HG03060 (cell line): ENCODE data around the gene UMOD.

Experiments
- ATAC-seq: cut with Tn5 transposase; IDR thresholded peaks from one replicate; pipeline ENCODE4 v1.9.1; 2021; ENCODE audit warnings: low read depth, moderate number of reproducible peaks; ENCODE audit not compliant: unreplicated experiment

The UMOD gene

GRCh38 chr16:20369452-20370054, 17.0 kb upstream of the UMOD start:
- no peak for ATAC-seq

GRCh38 chr16:20364051-20364450, 11.5 kb upstream of the UMOD start:
- ATAC-seq, result no peak

DNA sequence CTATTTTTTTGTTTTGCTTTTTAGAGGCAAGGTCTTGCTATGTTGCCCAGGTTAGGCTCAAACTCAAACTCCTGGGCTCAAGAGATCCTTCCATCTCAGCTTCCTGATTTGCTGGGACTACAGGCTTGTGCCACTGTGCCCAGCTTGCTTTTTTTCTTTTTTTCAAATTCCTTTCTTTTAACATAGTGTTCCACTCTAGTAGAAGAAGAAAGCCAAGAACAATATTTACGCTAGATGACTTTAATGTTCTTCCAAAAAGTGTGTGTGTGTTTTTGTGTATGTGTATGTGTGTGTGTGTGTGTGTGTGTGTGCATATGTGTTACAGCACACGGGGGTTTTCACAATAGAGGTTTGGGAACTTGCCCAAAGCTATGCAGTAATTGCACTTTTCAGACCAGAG, 10.7 kb upstream of the UMOD start:
- ATAC-seq, result no peak

DNA sequence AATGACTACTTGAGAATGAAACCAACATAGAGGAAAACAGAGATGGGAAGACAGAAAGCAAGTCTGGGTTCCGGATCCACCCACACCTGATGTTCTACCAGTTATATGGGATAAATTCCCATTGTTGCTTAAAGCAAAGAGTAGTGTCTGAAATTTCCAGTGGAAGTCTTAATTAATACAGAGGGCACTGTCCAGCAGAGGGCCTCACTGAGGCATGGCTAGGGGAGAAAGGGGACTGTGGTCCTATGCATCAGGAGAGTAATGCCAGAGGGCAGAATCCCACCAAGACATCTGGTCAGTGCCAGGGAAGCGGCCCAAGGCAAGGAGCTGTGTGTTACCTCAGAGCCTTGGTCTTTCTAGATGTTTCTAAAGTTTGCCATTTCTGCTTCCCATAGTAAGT, 7.5 kb upstream of the UMOD start:
- ATAC-seq, result no peak

DNA sequence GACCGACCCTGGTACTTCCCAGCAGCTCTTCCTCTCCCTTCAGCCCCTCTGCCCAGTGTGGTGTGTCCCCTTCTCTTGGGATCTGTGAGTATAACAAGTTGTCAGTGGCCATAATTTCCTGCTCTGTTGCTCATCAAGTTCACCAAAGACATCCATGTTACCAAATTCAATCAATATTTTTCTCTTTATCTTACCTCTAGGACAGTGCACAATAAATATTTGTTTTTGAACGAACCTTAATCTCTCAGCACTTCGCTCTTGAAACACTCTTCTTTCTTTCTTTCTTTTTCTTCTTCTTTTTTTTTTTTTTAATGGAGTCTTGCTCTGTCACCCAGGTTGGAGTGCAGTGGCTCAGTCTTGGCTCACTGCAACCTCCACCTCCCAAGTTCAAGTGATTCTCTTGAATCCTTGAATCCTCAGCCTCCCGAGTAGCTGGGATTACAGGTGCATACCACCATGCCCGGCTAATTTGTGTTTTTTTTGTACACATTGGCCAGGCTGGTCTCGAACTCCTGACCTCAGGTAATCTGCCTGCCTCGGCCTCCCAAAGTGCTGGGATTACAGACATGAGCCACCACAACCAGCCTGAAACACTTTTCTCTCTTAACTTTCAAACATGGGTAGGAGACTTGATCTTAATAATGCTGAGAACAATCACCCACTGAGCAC, 2.7 kb upstream of the UMOD start:
- no peak for ATAC-seq

DNA sequence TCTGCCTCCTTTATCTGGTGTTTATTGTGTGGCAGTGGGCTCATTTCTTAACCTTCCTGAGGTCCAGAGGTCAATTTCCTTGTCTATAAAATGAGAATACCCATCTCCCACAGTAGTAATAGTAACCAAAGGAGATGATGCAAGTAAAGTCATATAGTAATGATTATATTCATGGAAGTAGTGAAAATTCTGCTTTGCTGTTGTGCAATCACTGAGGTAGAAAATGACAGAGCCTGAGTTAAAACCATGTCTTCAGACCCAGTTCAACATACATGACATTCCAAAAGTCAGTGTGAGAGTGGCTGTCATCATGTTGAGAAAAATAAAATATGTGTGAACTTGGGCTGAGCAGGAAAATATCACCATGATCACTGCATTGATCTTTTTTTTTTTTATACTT, 864 bp upstream of the UMOD start:
- ATAC-seq, result no peak

DNA sequence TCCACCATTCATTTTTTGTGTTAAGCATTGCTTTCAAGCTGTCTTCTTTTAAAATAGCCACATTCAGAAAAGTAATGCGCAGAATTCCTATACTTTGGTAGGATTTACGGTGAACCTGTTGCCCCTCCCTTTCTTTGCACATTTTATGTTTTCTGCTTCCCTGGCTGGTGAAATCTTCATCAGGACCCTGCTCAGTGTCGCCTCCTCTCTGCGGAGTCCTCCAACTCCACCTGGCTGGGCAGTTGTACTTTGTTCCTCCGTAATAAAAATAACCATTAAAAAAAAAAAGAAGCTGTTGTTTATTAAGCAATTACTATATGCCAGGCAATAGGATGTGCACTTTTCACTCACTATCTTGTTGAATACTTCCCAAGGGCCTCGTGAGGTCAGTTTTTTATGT, 2.9 kb downstream of the UMOD start:
- no peak for ATAC-seq

GRCh38 chr16:20348365-20349185, 3.9 kb downstream of the UMOD start:
- ATAC-seq, result no peak

DNA sequence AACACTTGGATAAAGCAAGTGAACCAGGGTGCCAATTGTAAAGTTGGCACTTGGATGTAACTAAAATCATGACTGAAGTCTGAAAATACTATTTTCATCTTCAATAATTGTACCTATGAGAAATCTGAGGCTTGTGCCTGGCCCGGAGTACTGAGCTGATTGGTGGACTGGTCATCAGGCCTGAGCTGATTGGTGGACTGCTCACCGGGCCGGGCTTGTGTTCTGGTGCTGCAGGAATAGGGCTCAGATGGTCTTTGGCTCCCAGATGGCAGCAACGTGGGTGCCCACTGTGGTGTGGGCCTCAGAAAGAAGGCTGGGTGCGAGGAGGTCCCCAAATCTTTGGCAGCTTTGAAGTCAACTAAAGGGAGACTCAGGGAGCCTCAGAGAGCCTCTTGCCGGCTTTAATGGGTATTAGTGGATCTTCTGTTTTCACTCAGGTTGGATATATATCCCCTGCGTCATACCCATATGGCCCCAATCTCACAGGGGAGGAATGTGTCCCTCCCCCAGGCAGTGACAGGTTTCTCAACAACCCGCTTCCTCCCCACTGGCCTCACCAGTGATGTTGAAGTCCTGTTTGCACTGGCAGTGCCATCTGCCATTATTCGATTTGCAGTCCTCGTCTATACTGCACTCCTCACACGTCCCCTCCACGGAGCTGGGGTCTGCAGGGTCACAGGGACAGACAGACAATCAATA, 4.7 kb downstream of the UMOD start:
- ATAC-seq, result no peak

- ATAC-seq, result no peak
These were observed 7.9 kb downstream of the UMOD start for GRCh38 chr16:20344611-20345010.

DNA sequence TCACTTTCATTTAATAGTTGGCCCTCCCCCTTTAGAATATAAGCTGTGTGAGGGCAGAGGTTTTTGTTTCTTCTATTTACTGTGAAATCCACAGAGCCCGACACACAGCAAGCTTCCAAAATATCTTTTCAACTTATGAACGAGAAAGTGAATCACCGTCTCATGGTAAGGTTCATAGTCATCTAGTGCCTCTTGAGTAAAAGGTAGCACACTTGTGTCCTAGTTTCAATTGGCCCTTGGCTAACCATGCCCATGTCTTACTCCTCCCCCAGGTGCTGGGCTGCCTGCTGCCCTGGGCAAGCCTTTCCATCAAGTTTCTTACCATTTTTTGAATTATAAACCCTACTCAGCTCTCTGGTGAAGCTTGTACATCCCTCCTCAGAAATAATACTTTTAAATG, 12.8 kb downstream of the UMOD start:
- ATAC-seq, result no peak

DNA sequence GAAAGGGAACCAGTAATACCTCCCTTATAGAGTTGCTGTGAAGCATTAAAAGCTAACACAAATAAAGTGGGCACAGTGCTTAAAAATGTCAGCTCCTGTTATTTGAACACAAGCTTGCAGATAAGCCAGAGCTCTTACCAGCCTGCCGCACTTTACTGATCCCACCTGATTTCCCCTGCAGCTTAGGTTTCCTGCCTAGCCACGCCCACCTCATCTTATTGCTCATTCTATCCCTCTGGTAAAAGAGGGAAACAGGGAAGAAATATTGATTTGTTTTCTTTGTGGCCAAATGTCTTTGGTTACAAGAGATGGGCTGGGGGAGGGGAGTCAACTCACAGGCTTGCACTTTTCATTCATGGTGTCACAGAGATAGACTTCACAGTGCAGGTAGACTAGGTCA, 15.6 kb downstream of the UMOD start:
- ATAC-seq, result no peak

GRCh38 chr16:20334396-20334795, 18.1 kb downstream of the UMOD start:
- ATAC-seq, result no peak

DNA sequence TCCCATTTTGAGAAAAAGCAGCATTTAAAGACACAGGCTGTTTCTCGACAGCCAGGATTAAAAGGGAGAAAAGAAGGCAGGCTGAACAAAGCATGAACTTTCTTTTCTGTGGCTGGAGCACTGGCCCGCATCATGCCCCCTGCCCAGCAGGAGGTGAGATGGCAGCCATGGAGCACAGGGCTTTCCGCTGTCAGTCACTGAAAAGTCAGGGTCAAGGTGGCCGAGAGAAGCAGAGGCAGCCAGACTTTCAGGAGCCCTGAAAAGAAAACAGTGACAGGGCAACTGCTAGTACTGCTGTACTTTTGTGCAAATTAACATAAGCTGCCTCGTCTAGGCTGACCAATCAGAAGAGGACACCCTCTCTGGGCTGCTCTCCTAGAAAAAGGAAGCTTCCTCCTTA, 19.4 kb downstream of the UMOD start:
- ATAC-seq, result no peak

GRCh38 chr16:20332411-20332810, 20.1 kb downstream of the UMOD start:
- no peak for ATAC-seq

DNA sequence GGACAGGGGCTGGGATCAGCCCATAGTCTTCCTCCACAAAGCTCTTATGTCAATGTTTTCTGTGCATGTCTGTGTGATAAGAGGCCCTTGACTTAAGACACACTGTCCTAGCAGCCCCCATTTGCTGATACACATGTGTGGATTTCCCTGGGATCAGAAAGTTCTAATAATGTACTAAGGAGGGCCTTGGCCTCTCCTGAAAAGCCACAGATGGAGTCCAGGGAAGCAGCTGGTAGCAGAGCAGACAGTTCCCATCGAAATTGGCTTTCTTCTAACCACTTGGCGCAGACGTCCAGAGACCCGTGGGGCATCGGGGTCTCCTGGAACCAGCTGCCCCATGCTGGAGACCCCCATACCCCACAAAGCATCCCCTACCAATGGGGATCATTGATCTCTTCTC, 20.9 kb downstream of the UMOD start:
- ATAC-seq, result no peak

- no peak for ATAC-seq
These were observed 22.9 kb downstream of the UMOD start for GRCh38 chr16:20329392-20330138.

- no peak for ATAC-seq
These were observed 25.0 kb downstream of the UMOD start, which contains the start of gene GP2 for GRCh38 chr16:20327444-20328041. Gene GP2 (minus strand): TSS chr16:20327513. CDS start chr16:20326431, 1,082 bp downstream.

GRCh38 chr16:20326321-20326720, 26.2 kb downstream of the UMOD start:
- ATAC-seq, result no peak

DNA sequence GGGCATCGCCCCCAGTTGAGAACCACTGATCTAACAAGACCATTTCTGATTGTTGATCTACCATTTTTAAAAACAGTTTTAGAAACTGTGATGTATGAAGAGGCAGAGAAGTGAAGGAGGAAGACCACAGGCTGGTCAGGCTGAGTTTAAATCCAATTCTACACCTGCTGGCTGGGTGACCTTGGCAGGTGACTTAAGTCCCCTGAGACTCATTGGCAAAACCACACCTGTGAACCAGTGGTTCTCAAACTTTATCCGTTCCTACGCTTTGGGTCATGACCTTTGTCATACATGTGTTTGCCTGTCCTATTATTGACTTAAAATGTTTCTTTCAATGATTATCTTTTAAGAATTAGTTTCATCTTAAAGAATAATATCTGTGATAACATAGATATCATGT, 27.5 kb downstream of the UMOD start:
- no peak for ATAC-seq
